ENCODE measurements around the gene RNF213.
A peak's percentile ranks its signal among the peaks of the same experiment; 100 is the strongest.

Gene RNF213

GRCh38 chr17:80315517-80316182, 55.0 kb downstream of the RNF213 start:
- DNase-seq (ENCODE audit: low spot score) = no peak
- POLR2A ChIA-PET (ENCODE audit: low non-redundant PET) = no interaction called here
- peak overlapping the region; percentile 42; the same call in 1 of the 2 replicates for H3K27ac ChIP-seq
- no peak for TF ChIP-seq CTCF (conservative IDR thresholded peaks at IDR 0.05; ENCODE audit: low read depth)
- CTCF ChIA-PET = no interaction called here

- no peak for TF ChIP-seq CTCF (conservative IDR thresholded peaks at IDR 0.05; ENCODE audit: low read depth)
- ChIA-PET POLR2A (ENCODE audit: low non-redundant PET) (no interaction called here), CTCF (no interaction called here)
- H3K27ac ChIP-seq = peak overlapping the region; percentile 42
- DNase-seq (ENCODE audit: low spot score) = no peak
Observed at GRCh38 chr17:80316431-80316830, 55.8 kb downstream of the RNF213 start.

GRCh38 chr17:80316927-80317705, 56.5 kb downstream of the RNF213 start:
- CTCF ChIA-PET = no interaction called here
- POLR2A ChIA-PET (ENCODE audit: low non-redundant PET) = no interaction called here
- TF ChIP-seq CTCF (conservative IDR thresholded peaks at IDR 0.05; ENCODE audit: low read depth) = no peak
- peak overlapping the region; percentile 42 for H3K27ac ChIP-seq
- no peak for DNase-seq (ENCODE audit: low spot score)

- H3K27ac ChIP-seq = peak overlapping the region; percentile 42
- no peak for TF ChIP-seq CTCF (conservative IDR thresholded peaks at IDR 0.05; ENCODE audit: low read depth)
- DNase-seq (ENCODE audit: low spot score) = no peak
- ChIA-PET POLR2A (ENCODE audit: low non-redundant PET) (no interaction called here), CTCF (no interaction called here)
Observed at GRCh38 chr17:80317706-80317980, 57.0 kb downstream of the RNF213 start.

GRCh38 chr17:80318166-80318565, 57.5 kb downstream of the RNF213 start:
- no peak for DNase-seq (ENCODE audit: low spot score)
- no peak for TF ChIP-seq CTCF (conservative IDR thresholded peaks at IDR 0.05; ENCODE audit: low read depth)
- no peak overlapping the region for H3K27ac ChIP-seq
- ChIA-PET POLR2A (ENCODE audit: low non-redundant PET) (no interaction called here), CTCF (no interaction called here)

- peak overlapping the region; percentile 6; the same call in 1 of the 2 replicates for H3K27ac ChIP-seq
- CTCF ChIA-PET = interaction anchor here (0.6 kb wide), 1 partner anchor 26 kb away, joined by 3 read pairs; no protein-coding TSS in a partner anchor
- POLR2A ChIA-PET (ENCODE audit: low non-redundant PET) = interaction anchor here (0.6 kb wide), 1 partner anchor 17 kb away, joined by 3 read pairs; no protein-coding TSS in a partner anchor
- no peak for DNase-seq (ENCODE audit: low spot score)
- TF ChIP-seq CTCF (conservative IDR thresholded peaks at IDR 0.05; ENCODE audit: low read depth) = no peak
Observed at GRCh38 chr17:80319262-80319998, 58.8 kb downstream of the RNF213 start.
